ENCODE data around the gene ABCC3. TPM values are rescaled to one million over a fixed set of nuclear protein-coding genes. Genes with fewer than 3 reads are reported as not detected.

ABCC3 gene
- total and polyA plus RNA-seq, 2 of the 8 experiments (the other 6 are each of a cell fraction or from before 2014, with no cell fraction given): 0.35 to 0.37 TPM

GRCh38 chr17:50631195-50631907 lies 3.3 kb upstream of the ABCC3 start:
- Histone ChIP-seq H3K4ac (replicated peaks; ENCODE audit: insufficient read length, low read depth, low read length) (no peak overlapping the region), H3K56ac (replicated peaks; ENCODE audit: insufficient read length, low read depth, low read length) (no peak overlapping the region), H3K36me3 (ENCODE audit: control insufficient read depth in 2 of 4, insufficient read depth in 4 of 4, low read length in 3 of 4) (no peaks in the 10 kb centered on the region), H3K4me1 (replicated peaks in 1 of 4; ENCODE audit: control insufficient read depth in 3 of 4, insufficient read depth in 4 of 4, low read length in 3 of 4) (peaks cover 0 to 18% (median 10%) of the 10 kb centered on the region in 4 experiments; a peak in 6 of 7 replicates), H3K4me3 (ENCODE audit: extremely low read depth in 1 of 4, insufficient read depth in 2 of 4, low read depth in 3 of 4, low read length in 4 of 4) (no peak overlapping the region), H3K27me3 (replicated peaks in 1 of 4; ENCODE audit: control insufficient read depth in 3 of 4, extremely low read depth in 1 of 4, insufficient read depth in 3 of 4, low read length in 3 of 4) (peaks cover 24 to 39% (median 34%) of the 10 kb centered on the region in 4 experiments), H4K5ac (ENCODE audit: insufficient read length, low read depth, low read length) (no peak overlapping the region), H2BK12ac (ENCODE audit: low read depth, low read length) (no peak overlapping the region), H3K9ac (replicated peaks in 1 of 4; ENCODE audit: extremely low read depth in 1 of 4, low read depth in 3 of 4, low read length in 3 of 4) (no peak overlapping the region), H3K79me1 (ENCODE audit: low read depth, low read length) (no peaks in the 10 kb centered on the region), H4K91ac (replicated peaks; ENCODE audit: insufficient read length, low read length) (no peak overlapping the region), H2BK120ac (replicated peaks; ENCODE audit: low read depth, low read length) (no peak overlapping the region), H3K18ac (ENCODE audit: extremely low read depth, low read length) (no peak overlapping the region), H2AFZ (ENCODE audit: low read length) (no peak overlapping the region), H3K14ac (ENCODE audit: insufficient read length) (no peak overlapping the region), H2BK5ac (ENCODE audit: low read depth, low read length) (no peak overlapping the region), H3K79me2 (ENCODE audit: control insufficient read depth in 1 of 2, insufficient read depth in 2 of 2, low read length in 2 of 2) (no peaks in the 10 kb centered on the region), H2BK15ac (ENCODE audit: low read length) (0 out of 2 replicates have a peak overlapping the region, but pooled peaks have one; percentile 46), H2AK5ac (ENCODE audit: low read depth, low read length) (no peak overlapping the region), H3K23ac (ENCODE audit: insufficient read length) (no peak overlapping the region), H3K4me2 (ENCODE audit: insufficient read depth in 1 of 2, low read depth in 2 of 2, low read length in 2 of 2) (no peak overlapping the region), H4K8ac (ENCODE audit: extremely low read depth, insufficient read depth, low read length) (no peak overlapping the region), H2BK20ac (ENCODE audit: low read length) (no peak overlapping the region), H3K9me3 (ENCODE audit: insufficient read depth in 2 of 2, low read depth in 1 of 2, low read length in 1 of 2) (no peaks in the 10 kb centered on the region), H4K20me1 (replicated peaks in 1 of 2; ENCODE audit: control insufficient read depth in 1 of 2, insufficient read depth in 2 of 2, low read length in 2 of 2) (no peaks in the 10 kb centered on the region), H3K23me2 (ENCODE audit: low read depth, low read length) (peaks cover 4% of the 10 kb centered on the region; the same call in 1 of the 2 replicates), H3K27ac (ENCODE audit: low read depth, low read length) (no peak overlapping the region)
- FAIRE-seq (no peak), DNase-seq (ENCODE audit: low read depth in 1 of 2, low spot score in 2 of 2) (no peak)
- ChIA-PET CTCF (ENCODE audit: partially characterized antibody) (interaction anchor here (0.8 to 17.1 kb wide), 32 partner anchors 6 to 318 kb away, joined by 3 to 404 read pairs (median 14); partner anchors contain the start of genes EPN3 and SPATA20), POLR2A (ENCODE audit: partially characterized antibody) (interaction anchor here (1.2 to 1.6 kb wide), 3 partner anchors 9 to 90 kb away, joined by 3 to 7 read pairs (median 3); no protein-coding TSS in a partner anchor)
- 85% methylated on average over 10 of the region's 11 CpGs; no CpG with 5 or more reads in 1 of the 2 experiments for WGBS, 2 experiments (ENCODE audit: extremely low coverage in 1 of 2, insufficient coverage in 1 of 2, insufficient read length in 1 of 2, insufficient replicate concordance in 2 of 2, low coverage in 1 of 2, low lambda C conversion rate in 2 of 2, missing lambda C conversion rate in 1 of 2)
- no peak for TF ChIP-seq CEBPB (IDR thresholded peaks at IDR 0.05; ENCODE audit: low read depth, low read length)
- no peak for TF ChIP-seq SIRT6 (IDR thresholded peaks at IDR 0.05; ENCODE audit: low read length)
- no peak for TF ChIP-seq RXRA (IDR thresholded peaks at IDR 0.05; ENCODE audit: insufficient read depth, low read depth, low read length)
- no peak for TF ChIP-seq PHF8 (conservative IDR thresholded peaks at IDR 0.05; ENCODE audit: low read depth, low read length)
- TF ChIP-seq CBX5 (IDR thresholded peaks at IDR 0.05; ENCODE audit: low read depth, low read length): no peak
- TF ChIP-seq HDAC6 (IDR thresholded peaks at IDR 0.05; ENCODE audit: low read depth, low read length): no peak
- TF ChIP-seq, protein P1, sequence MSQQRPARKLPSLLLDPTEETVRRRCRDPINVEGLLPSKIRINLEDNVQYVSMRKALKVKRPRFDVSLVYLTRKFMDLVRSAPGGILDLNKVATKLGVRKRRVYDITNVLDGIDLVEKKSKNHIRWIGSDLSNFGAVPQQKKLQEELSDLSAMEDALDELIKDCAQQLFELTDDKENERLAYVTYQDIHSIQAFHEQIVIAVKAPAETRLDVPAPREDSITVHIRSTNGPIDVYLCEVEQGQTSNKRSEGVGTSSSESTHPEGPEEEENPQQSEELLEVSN (IDR thresholded peaks at IDR 0.05): no peak
- TF ChIP-seq RBBP5 (IDR thresholded peaks at IDR 0.05; ENCODE audit: borderline replicate concordance, low read depth, low read length): no peak
- no peak for TF ChIP-seq KDM1A (IDR thresholded peaks at IDR 0.05; ENCODE audit: borderline replicate concordance, low read length)
- TF ChIP-seq EZH2 (IDR thresholded peaks at IDR 0.05; ENCODE audit: low read depth, low read length, severe bottlenecking): no peak
- no peak for TF ChIP-seq BRCA1 (IDR thresholded peaks at IDR 0.05; ENCODE audit: low read depth, low read length)

All from H1 (cell line).